Breast epithelium (tissue), 4 donors: ENCODE measurements around the gene LPAR1. TPM values are rescaled to one million over a fixed set of nuclear protein-coding genes. Genes with fewer than 3 reads are reported as not detected.
A peak's percentile ranks its signal among the peaks of the same experiment; 100 is the strongest.

Source experiments
- DNase-seq, 2 donors: peaks; one replicate each; pipeline ENCODE4 v3.0.0-alpha.2; 2019; ENCODE audit warnings: low spot score in 2 of 2
- H3K27ac ChIP-seq, 2 donors: fragments of 200-600 bp; sonication (generic) in 1 of 2; one replicate each; pipeline ENCODE4 v1.5.1; 2016 to 2019; ENCODE audit warnings: mild to moderate bottlenecking in 1 of 2
- H3K27me3 ChIP-seq, 2 donors: fragments of 200-600 bp; sonication (generic) in 1 of 2; one replicate each; pipeline versions ENCODE4 v1.5.1 to v1.6.0; 2017 to 2019; ENCODE audit warnings: control low read depth in 1 of 2, mild to moderate bottlenecking in 1 of 2
- H3K36me3 ChIP-seq: fragments of 200-600 bp; one replicate; pipeline ENCODE4 v1.5.1; 2019
- H3K4me1 ChIP-seq, 2 donors: fragments of 200-600 bp; sonication (generic); one replicate each; pipeline ENCODE4 v1.5.1; 2016 to 2019; ENCODE audit warnings: control low read depth in 1 of 2
- H3K4me3 ChIP-seq, 3 donors: fragments of 200-600 bp; sonication (generic); 1 replicate in 2 of 3; 2 replicates in 1 of 3; pipeline ENCODE4 v1.5.1; 2016 to 2019; ENCODE audit warnings: mild to moderate bottlenecking in 3 of 3, moderate library complexity in 2 of 3
- H3K9me3 ChIP-seq, 2 donors: fragments of 200-600 bp; sonication (generic) in 1 of 2; one replicate each; pipeline ENCODE4 v1.5.1; 2016 to 2019; ENCODE audit warnings: control low read depth in 1 of 2
- CTCF ChIP-seq, 3 donors: fragments of 450-650 bp; IDR thresholded peaks; one replicate each; pipeline ENCODE4 v1.5.1; 2016 to 2017; ENCODE audit warnings: antibody characterized with exemption in 3 of 3, mild to moderate bottlenecking in 3 of 3, moderate library complexity in 3 of 3
- POLR2A ChIP-seq: fragments of 450-650 bp; IDR thresholded peaks from one replicate; pipeline ENCODE4 v1.6.1; 2016; ENCODE audit warnings: antibody characterized with exemption, mild to moderate bottlenecking, moderate library complexity
- POLR2AphosphoS5 ChIP-seq, 3 donors: sonication (generic); formaldehyde crosslinking; IDR thresholded peaks; one replicate each; pipeline ENCODE4 v1.6.1; 2017; ENCODE audit warnings: antibody characterized with exemption in 3 of 3
- intact Hi-C: fragments of 100-400 bp; cut with DNase I; formaldehyde crosslinking; loops from one replicate; pipeline ENCODE4 v1.15.1; 2023; ENCODE audit warnings: low total_unique reads
- total RNA-seq, 3 donors: library from RNA; depleted of rRNA; stranded (reverse); fragments of >200 nt; gene quantifications; one replicate each; pipeline ENCODE4 v1.1.0, GENCODE V29; 2016

LPAR1 gene
- total RNA-seq, 3 donors from 2014 or later = 24.6 to 138 (median 79.3) TPM

GRCh38 chr9:110995420-110996340, 42.6 kb downstream of the LPAR1 start:
- no peaks in the 10 kb centered on the region for H3K36me3 ChIP-seq
- intact Hi-C loops = no loop called here
- DNase-seq = no peak
- H3K27ac ChIP-seq = peak overlapping the region in 1 of 2 donors; percentile 11
- H3K4me3 ChIP-seq = no peak overlapping the region
- H3K27me3 ChIP-seq = no peaks in the 10 kb centered on the region
- TF ChIP-seq POLR2AphosphoS5 (IDR thresholded peaks at IDR 0.05) (no peak), CTCF (IDR thresholded peaks at IDR 0.05) (no peak), POLR2A (no peak)
- no peaks in the 10 kb centered on the region for H3K4me1 ChIP-seq
- H3K9me3 ChIP-seq = no peaks in the 10 kb centered on the region

GRCh38 chr9:110994771-110995241, 43.5 kb downstream of the LPAR1 start:
- no peaks in the 10 kb centered on the region for H3K36me3 ChIP-seq
- H3K4me3 ChIP-seq = no peak overlapping the region
- no peaks in the 10 kb centered on the region for H3K27me3 ChIP-seq
- H3K27ac ChIP-seq = peak overlapping the region in 1 of 2 donors; percentile 34
- TF ChIP-seq POLR2AphosphoS5 (IDR thresholded peaks at IDR 0.05) (no peak), CTCF (IDR thresholded peaks at IDR 0.05) (no peak), POLR2A (no peak)
- no peaks in the 10 kb centered on the region for H3K9me3 ChIP-seq
- intact Hi-C loops = no loop called here
- no peaks in the 10 kb centered on the region for H3K4me1 ChIP-seq
- no peak for DNase-seq

- Histone ChIP-seq H3K9me3 (no peaks in the 10 kb centered on the region), H3K36me3 (no peaks in the 10 kb centered on the region), H3K4me1 (no peaks in the 10 kb centered on the region), H3K4me3 (no peak overlapping the region), H3K27me3 (no peaks in the 10 kb centered on the region), H3K27ac (no peak overlapping the region)
- TF ChIP-seq POLR2AphosphoS5 (IDR thresholded peaks at IDR 0.05) (no peak), CTCF (IDR thresholded peaks at IDR 0.05) (no peak), POLR2A (no peak)
- DNase-seq = no peak
- intact Hi-C loops = no loop called here
Measured at GRCh38 chr9:110990481-110990880, 47.8 kb downstream of the LPAR1 start.

GRCh38 chr9:110986529-110986928, 51.7 kb downstream of the LPAR1 start:
- Histone ChIP-seq H3K4me3 (no peak overlapping the region), H3K4me1 (no peaks in the 10 kb centered on the region), H3K27ac (no peak overlapping the region), H3K36me3 (no peaks in the 10 kb centered on the region), H3K27me3 (no peaks in the 10 kb centered on the region), H3K9me3 (peaks cover 0 to 4% of the 10 kb centered on the region in 2 donors)
- DNase-seq = no peak
- TF ChIP-seq CTCF (IDR thresholded peaks at IDR 0.05) (no peak), POLR2AphosphoS5 (IDR thresholded peaks at IDR 0.05) (no peak), POLR2A (no peak)
- intact Hi-C loops = no loop called here

- no peaks in the 10 kb centered on the region for H3K36me3 ChIP-seq
- H3K27ac ChIP-seq = no peak overlapping the region
- H3K4me1 ChIP-seq = no peaks in the 10 kb centered on the region
- H3K27me3 ChIP-seq = no peaks in the 10 kb centered on the region
- peaks cover 0 to 4% of the 10 kb centered on the region in 2 donors for H3K9me3 ChIP-seq
- TF ChIP-seq CTCF (IDR thresholded peaks at IDR 0.05) (no peak), POLR2AphosphoS5 (IDR thresholded peaks at IDR 0.05) (no peak)
- DNase-seq = no peak
- no peak overlapping the region for H3K4me3 ChIP-seq
- intact Hi-C loops = no loop called here
Measured at GRCh38 chr9:110984890-110985437, 53.3 kb downstream of the LPAR1 start.
